Keratinocyte (primary cell): ENCODE data around the gene ABCC4. TPM values are rescaled to one million over a fixed set of nuclear protein-coding genes. Genes with fewer than 3 reads are reported as not detected.

Experiments used
- DNase-seq: peaks from one replicate; pipeline ENCODE4 v3.0.0-alpha.2; 2011; ENCODE audit warnings: low read depth, missing footprints, low spot score
- FAIRE-seq: peaks from 2 replicates; lab custom pipeline; 2011; peaks lifted over from hg19 to GRCh38; lab: Jason Lieb, UNC
- H2AFZ ChIP-seq: 2 replicates; pipeline ENCODE4 v1.6.0; 2012; ENCODE audit warnings: low read length, control low read depth, inconsistent platforms; ENCODE audit not compliant: control insufficient read depth
- H3K27ac ChIP-seq: 2 replicates; pipeline ENCODE4 v1.5.1; 2011; ENCODE audit warnings: low read length; ENCODE audit not compliant: control insufficient read depth, insufficient read depth
- H3K27me3 ChIP-seq: 3 replicates; pipeline ENCODE4 v1.6.0; 2011; ENCODE audit warnings: low read length; ENCODE audit not compliant: control insufficient read depth, insufficient read depth; ENCODE audit errors: extremely low read depth
- H3K36me3 ChIP-seq, 2 experiments: 2 replicates in 1 of 2; 3 replicates in 1 of 2; pipeline ENCODE4 v1.5.1; 2011; ENCODE audit warnings: low read length in 2 of 2, mild to moderate bottlenecking in 1 of 2; ENCODE audit not compliant: control insufficient read depth in 2 of 2, insufficient read depth in 2 of 2; ENCODE audit errors: extremely low read depth in 1 of 2
- H3K4me1 ChIP-seq: 3 replicates; pipeline ENCODE4 v1.5.1; 2011; ENCODE audit warnings: low read length; ENCODE audit not compliant: control insufficient read depth, insufficient read depth; ENCODE audit errors: extremely low read depth
- H3K4me2 ChIP-seq: 3 replicates; pipeline ENCODE4 v1.6.0; 2011; ENCODE audit warnings: low read depth, low read length; ENCODE audit not compliant: control insufficient read depth, insufficient read depth; ENCODE audit errors: extremely low read depth
- H3K4me3 ChIP-seq, 3 experiments: fragments of 200-600 bp in 1 of 3; sonication (generic) in 1 of 3; 2 replicates in 2 of 3; 3 replicates in 1 of 3; pipeline ENCODE4 v1.5.1; 2011 to 2016; ENCODE audit warnings: low read length in 3 of 3, mild to moderate bottlenecking in 3 of 3, control low read depth in 2 of 3, inconsistent platforms in 1 of 3, low read depth in 1 of 3, mixed read lengths in 1 of 3, mixed run types in 1 of 3, moderate library complexity in 1 of 3; ENCODE audit not compliant: control insufficient read depth in 2 of 3, insufficient read depth in 2 of 3; ENCODE audit errors: extremely low read depth in 1 of 3
- H3K79me2 ChIP-seq: 2 replicates; pipeline ENCODE4 v1.6.0; 2012; ENCODE audit warnings: low read length; ENCODE audit not compliant: control insufficient read depth, insufficient read depth
- H3K9ac ChIP-seq: 3 replicates; pipeline ENCODE4 v1.6.0; 2011; ENCODE audit warnings: low read length; ENCODE audit not compliant: control insufficient read depth, insufficient read depth; ENCODE audit errors: extremely low read depth
- H3K9me1 ChIP-seq: 3 replicates; pipeline ENCODE4 v1.6.0; 2011; ENCODE audit warnings: low read length; ENCODE audit not compliant: control insufficient read depth, insufficient read depth; ENCODE audit errors: extremely low read depth
- H3K9me3 ChIP-seq: 2 replicates; pipeline ENCODE4 v1.5.1; 2012; ENCODE audit warnings: low read depth, low read length; ENCODE audit not compliant: control insufficient read depth
- H4K20me1 ChIP-seq: 3 replicates; pipeline ENCODE4 v1.6.0; 2011; ENCODE audit warnings: low read length; ENCODE audit not compliant: control insufficient read depth, insufficient read depth; ENCODE audit errors: extremely low read depth
- EZH2 ChIP-seq: IDR thresholded peaks from one replicate; pipeline ENCODE4 v1.6.1; 2012; ENCODE audit warnings: inconsistent platforms, mild to moderate bottlenecking, low read length, moderate library complexity
- dilution Hi-C: fragments of 300-500 bp; cut with MboI; formaldehyde crosslinking; loops from one replicate; pipeline ENCODE4 v1.7.0; 2020; ENCODE audit warnings: low sequenced_read_pairs; ENCODE audit not compliant: extremely low pct_ligation_motif_present
- polyA plus RNA-seq, 5 experiments: library from polyadenylated mRNA; depleted of rRNA in 3 of 5; stranded (reverse) in 3 of 5; stranded (forward) in 1 of 5; unstranded in 1 of 5; fragments of >200 nt; gene quantifications; 1 replicate in 1 of 5; 2 replicates in 3 of 5; 3 replicates in 1 of 5; pipeline versions ENCODE4 v1.2.1 to v1.2.3, GENCODE V29; 2011 to 2012; ENCODE audit warnings: missing spikeins in 2 of 5, low read depth in 1 of 5, low replicate concordance in 1 of 5
- TF ChIP-seq, protein P1 (sequence below), 3 experiments: IDR thresholded peaks in 1 of 3; conservative IDR thresholded peaks in 1 of 3; optimal IDR thresholded peaks in 1 of 3; 2 replicates in 2 of 3; 3 replicates in 1 of 3; pipeline versions ENCODE3 to v1.5.1; 2011; ENCODE audit warnings: low read length in 3 of 3, mild to moderate bottlenecking in 3 of 3, moderate library complexity in 2 of 3, control low read depth in 1 of 3, inconsistent platforms in 1 of 3; ENCODE audit not compliant: insufficient read depth in 2 of 3; ENCODE audit errors: extremely low read depth in 1 of 3

Gene ABCC4
- polyA plus RNA-seq, 1 donor (not counting 4 experiments of a cell fraction or from before 2014, with no cell fraction given), result 13.8 TPM

DNA sequence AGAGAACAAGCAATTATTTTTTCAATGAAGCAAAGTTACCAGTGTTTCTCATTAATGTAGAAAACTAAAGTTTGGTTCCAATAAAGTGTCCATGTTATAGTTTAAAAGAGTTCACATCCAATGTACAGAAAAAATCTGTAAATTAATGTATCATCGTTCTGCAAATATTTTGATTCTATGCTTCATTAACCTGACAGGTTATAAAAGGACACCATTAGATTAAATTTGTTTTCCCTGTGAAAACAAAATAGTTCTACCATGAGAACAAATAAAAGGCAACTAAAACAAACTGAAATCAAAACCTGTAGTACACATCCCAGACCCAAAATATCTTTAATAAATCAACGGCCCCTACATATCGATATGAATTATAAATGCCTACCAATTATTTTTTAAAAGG lies 85.1 kb downstream of the ABCC4 start:
- dilution Hi-C loops, result no loop called here
- no peaks in the 10 kb centered on the region for H3K79me2 ChIP-seq
- no peak overlapping the region for H3K9ac ChIP-seq
- H3K27me3 ChIP-seq, result no peaks in the 10 kb centered on the region
- H3K9me1 ChIP-seq, result no peaks in the 10 kb centered on the region
- no peak for TF ChIP-seq EZH2
- TF ChIP-seq, protein P1, sequence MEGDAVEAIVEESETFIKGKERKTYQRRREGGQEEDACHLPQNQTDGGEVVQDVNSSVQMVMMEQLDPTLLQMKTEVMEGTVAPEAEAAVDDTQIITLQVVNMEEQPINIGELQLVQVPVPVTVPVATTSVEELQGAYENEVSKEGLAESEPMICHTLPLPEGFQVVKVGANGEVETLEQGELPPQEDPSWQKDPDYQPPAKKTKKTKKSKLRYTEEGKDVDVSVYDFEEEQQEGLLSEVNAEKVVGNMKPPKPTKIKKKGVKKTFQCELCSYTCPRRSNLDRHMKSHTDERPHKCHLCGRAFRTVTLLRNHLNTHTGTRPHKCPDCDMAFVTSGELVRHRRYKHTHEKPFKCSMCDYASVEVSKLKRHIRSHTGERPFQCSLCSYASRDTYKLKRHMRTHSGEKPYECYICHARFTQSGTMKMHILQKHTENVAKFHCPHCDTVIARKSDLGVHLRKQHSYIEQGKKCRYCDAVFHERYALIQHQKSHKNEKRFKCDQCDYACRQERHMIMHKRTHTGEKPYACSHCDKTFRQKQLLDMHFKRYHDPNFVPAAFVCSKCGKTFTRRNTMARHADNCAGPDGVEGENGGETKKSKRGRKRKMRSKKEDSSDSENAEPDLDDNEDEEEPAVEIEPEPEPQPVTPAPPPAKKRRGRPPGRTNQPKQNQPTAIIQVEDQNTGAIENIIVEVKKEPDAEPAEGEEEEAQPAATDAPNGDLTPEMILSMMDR (optimal IDR thresholded peaks at IDR 0.05 in 1 of 3, IDR thresholded peaks at IDR 0.05 in 1 of 3, conservative IDR thresholded peaks at IDR 0.05 in 1 of 3; ENCODE audit: extremely low read depth in 1 of 3, insufficient read depth in 2 of 3, low read length in 3 of 3), result no peak
- no peak overlapping the region for H3K27ac ChIP-seq
- no peak overlapping the region for H3K4me3 ChIP-seq
- no peaks in the 10 kb centered on the region for H3K9me3 ChIP-seq
- FAIRE-seq (no peak), DNase-seq (no peak)
- peaks cover 0 to 2% of the 10 kb centered on the region in 2 experiments for H3K36me3 ChIP-seq
- no peak overlapping the region for H2AFZ ChIP-seq
- no peak overlapping the region for H3K4me2 ChIP-seq
- H4K20me1 ChIP-seq, result no peaks in the 10 kb centered on the region
- H3K4me1 ChIP-seq, result peaks cover 3% of the 10 kb centered on the region

DNA sequence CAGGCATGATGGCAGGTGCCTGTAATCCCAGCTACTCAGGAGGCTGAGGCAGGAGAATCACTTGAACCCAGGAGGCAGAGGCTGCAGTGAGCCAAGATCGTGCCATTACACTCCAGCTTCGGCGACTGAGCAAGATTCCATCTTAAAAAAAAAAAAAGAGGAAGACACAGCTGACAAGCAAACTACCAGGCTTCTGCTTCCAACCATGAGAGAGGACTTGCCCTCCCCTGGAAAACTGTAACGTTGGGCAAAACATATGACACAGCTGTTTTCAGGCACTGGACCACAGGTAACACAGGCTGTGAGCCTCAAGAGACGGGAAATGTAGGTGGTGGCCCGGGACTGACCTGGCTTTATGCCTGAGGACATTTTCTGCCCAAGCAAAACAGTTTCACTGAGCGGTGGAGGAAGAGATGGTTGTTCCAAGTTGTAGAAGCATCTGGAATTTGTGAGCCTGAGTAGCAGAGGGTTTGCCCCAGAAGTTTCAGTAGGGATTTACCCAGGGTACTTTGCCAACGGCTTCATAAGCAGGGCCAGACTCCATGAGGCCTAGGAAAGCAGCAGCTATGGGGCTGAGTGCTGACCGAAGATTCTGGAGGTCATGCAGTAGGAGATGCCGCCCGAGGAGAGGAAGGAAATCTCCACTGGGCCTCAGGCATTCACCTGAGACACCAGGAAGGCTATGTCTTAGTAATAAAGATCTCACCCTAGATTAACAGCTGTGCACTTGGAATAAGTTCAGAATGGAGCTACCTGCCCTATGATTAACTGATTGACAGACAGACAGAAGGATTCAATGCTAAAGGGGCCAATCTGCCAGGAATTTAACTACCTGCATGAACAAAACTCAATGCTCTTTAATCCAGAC lies 88.0 kb downstream of the ABCC4 start:
- H3K9me1 ChIP-seq, result no peaks in the 10 kb centered on the region
- H3K9ac ChIP-seq, result no peak overlapping the region
- no peaks in the 10 kb centered on the region for H3K79me2 ChIP-seq
- H3K4me1 ChIP-seq, result peaks cover 3% of the 10 kb centered on the region
- TF ChIP-seq, protein P1 (optimal IDR thresholded peaks at IDR 0.05 in 1 of 3, IDR thresholded peaks at IDR 0.05 in 1 of 3, conservative IDR thresholded peaks at IDR 0.05 in 1 of 3; ENCODE audit: extremely low read depth in 1 of 3, insufficient read depth in 2 of 3, low read length in 3 of 3), result no peak
- TF ChIP-seq EZH2, result no peak
- H2AFZ ChIP-seq, result no peak overlapping the region
- dilution Hi-C loops, result no loop called here
- no peaks in the 10 kb centered on the region for H4K20me1 ChIP-seq
- no peaks in the 10 kb centered on the region for H3K27me3 ChIP-seq
- FAIRE-seq (peak; percentile 9), DNase-seq (no peak)
- H3K27ac ChIP-seq, result no peak overlapping the region
- no peaks in the 10 kb centered on the region for H3K9me3 ChIP-seq
- no peak overlapping the region for H3K4me2 ChIP-seq
- no peak overlapping the region for H3K4me3 ChIP-seq
- no peaks in the 10 kb centered on the region for H3K36me3 ChIP-seq
